Measurements from ENCODE around the gene HPX. TPM values are rescaled to one million over a fixed set of nuclear protein-coding genes. Genes with fewer than 3 reads are reported as not detected.

The HPX gene
- total RNA-seq, 2 experiments from 2014 or later = not detected

DNA sequence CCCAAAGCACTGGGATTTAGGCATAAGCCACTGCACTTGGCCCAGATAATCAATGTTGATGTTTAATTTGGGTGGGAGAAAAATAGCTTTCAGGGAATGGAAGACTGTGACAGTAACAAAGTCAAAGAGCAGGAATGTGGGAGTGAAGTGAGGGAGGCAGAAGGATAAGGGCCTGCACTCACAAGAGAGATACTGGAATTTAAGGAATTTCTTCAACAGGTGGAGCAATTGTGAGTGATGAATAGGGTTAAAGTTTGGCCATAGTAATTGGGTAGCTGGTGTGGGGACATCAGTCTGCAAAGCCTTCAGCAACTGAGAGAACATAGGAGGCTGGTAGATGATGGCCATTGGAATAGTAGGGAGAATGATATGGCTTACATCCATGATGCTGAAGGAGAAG lies 13.3 kb downstream of the HPX start:
- DNase-seq (no peak), ATAC-seq (no peak)
- Mint-ChIP-seq H3K9me3 (no peaks in the 10 kb centered on the region), H3K4me1 (ENCODE audit: low read depth) (no peaks in the 10 kb centered on the region), H3K27me3 (peaks cover 2% of the 10 kb centered on the region), H3K27ac (no peak overlapping the region), H3K4me3 (no peak overlapping the region), H3K36me3 (ENCODE audit: low read depth) (no peaks in the 10 kb centered on the region)
- intact Hi-C loops (cut with micrococcal nuclease) = no loop called here
- TF ChIP-seq, protein P1, sequence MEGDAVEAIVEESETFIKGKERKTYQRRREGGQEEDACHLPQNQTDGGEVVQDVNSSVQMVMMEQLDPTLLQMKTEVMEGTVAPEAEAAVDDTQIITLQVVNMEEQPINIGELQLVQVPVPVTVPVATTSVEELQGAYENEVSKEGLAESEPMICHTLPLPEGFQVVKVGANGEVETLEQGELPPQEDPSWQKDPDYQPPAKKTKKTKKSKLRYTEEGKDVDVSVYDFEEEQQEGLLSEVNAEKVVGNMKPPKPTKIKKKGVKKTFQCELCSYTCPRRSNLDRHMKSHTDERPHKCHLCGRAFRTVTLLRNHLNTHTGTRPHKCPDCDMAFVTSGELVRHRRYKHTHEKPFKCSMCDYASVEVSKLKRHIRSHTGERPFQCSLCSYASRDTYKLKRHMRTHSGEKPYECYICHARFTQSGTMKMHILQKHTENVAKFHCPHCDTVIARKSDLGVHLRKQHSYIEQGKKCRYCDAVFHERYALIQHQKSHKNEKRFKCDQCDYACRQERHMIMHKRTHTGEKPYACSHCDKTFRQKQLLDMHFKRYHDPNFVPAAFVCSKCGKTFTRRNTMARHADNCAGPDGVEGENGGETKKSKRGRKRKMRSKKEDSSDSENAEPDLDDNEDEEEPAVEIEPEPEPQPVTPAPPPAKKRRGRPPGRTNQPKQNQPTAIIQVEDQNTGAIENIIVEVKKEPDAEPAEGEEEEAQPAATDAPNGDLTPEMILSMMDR (IDR thresholded peaks at IDR 0.05) = no peak
- POLR2A ChIA-PET = interaction anchor here (0.6 to 0.8 kb wide), 2 partner anchors 14 to 36 kb away, joined by 3 to 4 read pairs; no protein-coding TSS in a partner anchor
- CTCF ChIA-PET = interaction anchor here (0.8 to 3.5 kb wide), 10 partner anchors 9 to 74 kb away, joined by 3 to 18 read pairs (median 4); partner anchors contain the start of gene APBB1

DNA sequence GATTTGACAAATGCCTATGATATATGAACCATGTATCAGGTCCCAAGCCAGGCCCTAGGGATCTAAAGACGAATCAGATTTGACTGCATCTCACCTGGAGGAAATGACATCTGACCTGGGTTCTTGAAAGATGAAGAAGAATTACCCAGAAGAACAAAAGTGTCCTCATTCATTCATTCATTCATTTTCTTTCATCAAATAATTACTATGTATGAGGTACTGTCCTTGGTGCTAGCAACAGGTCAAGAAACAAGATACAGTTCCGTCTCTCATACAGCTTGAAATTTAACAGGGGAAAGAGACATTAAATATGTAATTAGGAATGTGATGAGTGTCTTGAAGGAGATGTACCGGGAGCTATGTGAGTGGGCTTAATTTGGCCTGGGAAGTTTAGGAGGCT lies 20.1 kb downstream of the HPX start:
- CTCF ChIA-PET = interaction anchor here (0.9 to 7.3 kb wide), 3 partner anchors 23 to 42 kb away, joined by 3 to 60 read pairs (median 18); no protein-coding TSS in a partner anchor
- H3K27ac Mint-ChIP-seq = no peak overlapping the region
- POLR2A ChIA-PET = interaction anchor here (2.4 kb wide), 1 partner anchor 30 kb away, joined by 13 read pairs; the partner anchor contains the start of gene SMPD1

DNA sequence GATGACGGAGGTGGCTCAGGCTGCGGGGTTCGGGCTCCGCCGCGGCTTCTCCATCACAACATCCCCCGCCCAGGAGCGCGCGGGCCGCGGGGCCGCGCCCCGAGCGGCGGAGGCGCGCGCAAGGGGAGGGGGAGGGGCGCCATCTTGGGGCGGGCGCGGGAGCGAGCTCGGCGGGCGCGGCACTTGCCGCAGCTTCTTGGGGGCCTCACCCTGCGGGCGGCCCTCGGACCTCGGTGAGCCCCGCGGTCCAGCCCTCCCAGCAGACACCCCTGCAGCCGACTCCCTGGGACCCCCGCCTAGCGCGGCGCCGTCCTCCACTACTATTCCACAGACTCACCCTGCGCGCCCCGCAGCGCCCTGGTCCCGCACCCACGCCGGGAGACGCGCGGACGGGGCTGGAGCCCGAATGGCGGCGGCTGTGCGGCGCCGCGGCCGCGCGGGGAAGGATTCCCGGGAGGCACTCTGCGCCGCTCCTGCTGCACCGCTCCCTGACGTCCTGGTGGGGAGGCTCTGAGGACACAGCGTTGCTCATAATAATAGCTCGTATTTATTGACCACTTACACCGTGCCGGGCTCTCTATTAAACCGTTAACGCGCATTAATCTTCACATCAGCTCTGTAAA lies 21.7 kb downstream of the HPX start, which contains the start of gene APBB1:
TSS of gene APBB1 (minus strand) at position 86 of the 623 bp plus-strand sequence. CDS start 7,747 bp downstream, outside the sequence.
- Mint-ChIP-seq H3K27ac (peak within 1 kb of the TSS; percentile 75), H3K27me3 (peaks cover 8% of the 10 kb centered on the region), H3K4me3 (no peak within 1 kb of the TSS), H3K36me3 (ENCODE audit: low read depth) (no peaks in the 10 kb centered on the region), H3K9me3 (no peaks in the 10 kb centered on the region), H3K4me1 (ENCODE audit: low read depth) (peaks cover 4% of the 10 kb centered on the region)
- ATAC-seq (peak; percentile 72), DNase-seq (peak; percentile 69)
- TF ChIP-seq, protein P1 (IDR thresholded peaks at IDR 0.05) = no peak
- CTCF ChIA-PET = interaction anchor here (1.0 to 7.3 kb wide), 11 partner anchors 8 to 112 kb away, joined by 3 to 60 read pairs (median 6); partner anchors contain the start of gene SMPD1
- POLR2A ChIA-PET = interaction anchor here (0.6 to 3.4 kb wide), 10 partner anchors 10 to 100 kb away, joined by 3 to 17 read pairs (median 3); partner anchors contain the start of gene SMPD1
- intact Hi-C loops (cut with micrococcal nuclease) = no loop called here

More for the DNA sequence above, 20.1 kb downstream of the HPX start:
- no peak overlapping the region for H3K4me3 Mint-ChIP-seq
- peaks cover 8% of the 10 kb centered on the region for H3K27me3 Mint-ChIP-seq
- no peaks in the 10 kb centered on the region for H3K9me3 Mint-ChIP-seq
- ATAC-seq (no peak), DNase-seq (no peak)
- H3K36me3 Mint-ChIP-seq (ENCODE audit: low read depth) = no peaks in the 10 kb centered on the region
- intact Hi-C loops (cut with micrococcal nuclease) = no loop called here
- peaks cover 4% of the 10 kb centered on the region for H3K4me1 Mint-ChIP-seq (ENCODE audit: low read depth)
- TF ChIP-seq, protein P1 (IDR thresholded peaks at IDR 0.05) = no peak

DNA sequence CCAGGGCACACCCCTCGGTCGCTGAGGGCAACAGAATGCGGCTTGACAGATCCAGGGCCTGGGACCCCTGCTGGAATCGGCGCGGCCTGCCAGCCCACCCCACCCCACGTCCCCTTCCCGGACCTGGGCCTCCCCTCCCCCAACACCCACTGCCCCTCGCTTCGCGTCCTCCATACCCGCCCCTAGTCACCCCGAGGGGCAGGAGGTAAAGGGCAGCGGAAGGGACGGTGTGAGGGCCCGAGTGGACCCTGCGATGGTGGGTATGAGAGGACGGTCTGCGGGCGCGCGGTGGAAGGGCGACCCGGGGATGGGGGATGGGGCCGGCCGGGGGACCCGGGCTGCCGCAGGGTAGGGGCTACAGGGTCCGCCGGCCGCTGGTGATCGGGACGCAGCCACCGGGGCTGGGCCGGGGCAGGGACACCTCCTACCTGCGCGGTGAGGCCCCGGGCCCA lies 22.2 kb downstream of the HPX start:
- no peak overlapping the region for H3K4me3 Mint-ChIP-seq
- ATAC-seq (no peak), DNase-seq (peak; percentile 22)
- H3K4me1 Mint-ChIP-seq (ENCODE audit: low read depth) = peaks cover 4% of the 10 kb centered on the region
- peak overlapping the region; percentile 40 for H3K27ac Mint-ChIP-seq
- no peaks in the 10 kb centered on the region for H3K36me3 Mint-ChIP-seq (ENCODE audit: low read depth)
- ChIA-PET POLR2A (interaction anchor here (0.8 to 3.4 kb wide), 7 partner anchors 12 to 327 kb away, joined by 3 to 17 read pairs (median 3); partner anchors contain the start of gene SMPD1), CTCF (interaction anchor here (1.0 to 7.3 kb wide), 12 partner anchors 8 to 113 kb away, joined by 3 to 60 read pairs (median 6); partner anchors contain the start of gene SMPD1)
- H3K27me3 Mint-ChIP-seq = peaks cover 8% of the 10 kb centered on the region
- H3K9me3 Mint-ChIP-seq = no peaks in the 10 kb centered on the region
- intact Hi-C loops (cut with micrococcal nuclease) = no loop called here
- TF ChIP-seq, protein P1 (IDR thresholded peaks at IDR 0.05) = no peak

Data from activated CD8-positive, alpha-beta T cell treated with anti-CD3 and anti-CD28 coated beads for 36 hours (primary cell).